OCI-LY3 (cell line): ENCODE data around the gene ANKS1B.

Experiments
- H2AFZ ChIP-seq: fragments of 200-600, 300-600 bp; shearing (Covaris generic); 2 replicates; pipeline ENCODE4 v1.6.0; 2014; ENCODE audit warnings: antibody characterized with exemption, low read depth, low read length
- H3K27ac ChIP-seq: fragments of 200-600, 300-600 bp; sonication (generic); 2 replicates; pipeline ENCODE4 v1.5.1; 2014; ENCODE audit warnings: mild to moderate bottlenecking, low read length, moderate library complexity, mixed read lengths
- H3K27me3 ChIP-seq: fragments of 200-600, 300-600 bp; sonication (generic); 2 replicates; pipeline ENCODE4 v1.6.1; 2014; ENCODE audit warnings: low read depth, low read length, mixed read lengths
- H3K36me3 ChIP-seq: fragments of 200-600, 300-600 bp; sonication (generic); replicated peaks from 2 replicates; pipeline ENCODE3; 2014; ENCODE audit warnings: low read depth, low read length, mixed read lengths
- H3K4me1 ChIP-seq: fragments of 300-600, 200-600 bp; sonication (generic); 2 replicates; pipeline ENCODE4 v1.6.1; 2014; ENCODE audit warnings: low read length, mixed read lengths
- H3K4me2 ChIP-seq: fragments of 200-600, 300-600 bp; sonication (generic); 2 replicates; pipeline ENCODE4 v1.6.1; 2014; ENCODE audit warnings: low read length, mixed read lengths
- H3K4me3 ChIP-seq: fragments of 300-600, 200-600 bp; sonication (generic); 2 replicates; pipeline ENCODE4 v1.5.1; 2014; ENCODE audit warnings: antibody characterized with exemption, mild to moderate bottlenecking, low read length, moderate library complexity
- H3K79me2 ChIP-seq: fragments of 300-600, 200-600 bp; shearing (Covaris generic); 2 replicates; pipeline ENCODE4 v1.6.1; 2014; ENCODE audit warnings: mild to moderate bottlenecking, low read length, mixed read lengths
- H3K9ac ChIP-seq: fragments of 300-600, 200-600 bp; shearing (Covaris generic); 2 replicates; pipeline ENCODE4 v1.6.0; 2014; ENCODE audit warnings: mild to moderate bottlenecking, low read length, moderate library complexity
- H3K9me3 ChIP-seq: fragments of 200-600, 300-600 bp; shearing (Covaris generic); 2 replicates; pipeline ENCODE4 v1.6.1; 2014; ENCODE audit warnings: low read length, mixed read lengths; ENCODE audit not compliant: insufficient read depth
- H4K20me1 ChIP-seq: fragments of 200-600, 300-600 bp; sonication (generic); 2 replicates; pipeline ENCODE4 v1.6.1; 2016; ENCODE audit warnings: low read length, mixed read lengths; ENCODE audit not compliant: insufficient read depth
- CTCF ChIP-seq: fragments of 200-600, 300-600 bp; sonication (generic); IDR thresholded peaks from 2 replicates; pipeline ENCODE4 v1.5.1; 2014; ENCODE audit warnings: antibody characterized with exemption, low read length, low read depth
- EZH2phosphoT487 ChIP-seq: fragments of 200-600 bp; shearing (Covaris generic); IDR thresholded peaks from 2 replicates; pipeline ENCODE4 v1.6.1; 2018; ENCODE audit warnings: antibody characterized with exemption, mixed run types, low read depth

Gene ANKS1B

DNA sequence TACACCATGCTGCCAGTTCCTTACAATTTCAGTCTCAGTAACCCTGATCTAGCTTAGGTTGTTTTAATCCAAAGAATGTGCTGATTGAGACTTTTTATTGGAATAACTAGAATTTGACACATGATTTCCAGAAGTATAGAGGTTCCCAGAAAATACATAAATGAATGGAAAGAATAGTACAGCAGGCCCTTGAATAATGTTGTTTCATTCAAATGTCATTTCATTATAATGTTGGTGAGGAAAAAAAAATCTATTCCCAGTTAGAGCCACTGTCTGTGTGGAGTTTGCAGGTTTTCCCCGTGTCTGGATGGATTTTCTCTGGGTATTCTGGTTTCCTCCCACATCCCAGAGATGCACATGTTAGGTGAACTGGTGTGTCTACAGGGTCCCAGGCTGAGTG, 610.7 kb downstream of the ANKS1B start:
- Histone ChIP-seq H3K4me3 (no peak overlapping the region), H3K9ac (no peak overlapping the region), H4K20me1 (no peaks in the 10 kb centered on the region), H3K4me1 (no peaks in the 10 kb centered on the region), H3K36me3 (no peaks in the 10 kb centered on the region), H3K4me2 (no peak overlapping the region), H3K79me2 (no peaks in the 10 kb centered on the region), H2AFZ (no peak overlapping the region), H3K9me3 (peaks cover 3% of the 10 kb centered on the region), H3K27me3 (no peaks in the 10 kb centered on the region), H3K27ac (no peak overlapping the region)
- TF ChIP-seq EZH2phosphoT487, result no peak
- no peak for TF ChIP-seq CTCF

GRCh38 chr12:99372257-99372920, 612.3 kb downstream of the ANKS1B start:
- H3K27ac ChIP-seq, result no peak overlapping the region
- H3K4me2 ChIP-seq, result no peak overlapping the region
- no peak overlapping the region for H2AFZ ChIP-seq
- no peaks in the 10 kb centered on the region for H3K36me3 ChIP-seq
- no peaks in the 10 kb centered on the region for H3K27me3 ChIP-seq
- H3K79me2 ChIP-seq, result no peaks in the 10 kb centered on the region
- peaks cover 4% of the 10 kb centered on the region for H3K9me3 ChIP-seq
- no peak for TF ChIP-seq CTCF
- TF ChIP-seq EZH2phosphoT487, result no peak
- no peaks in the 10 kb centered on the region for H4K20me1 ChIP-seq
- H3K4me3 ChIP-seq, result no peak overlapping the region
- H3K9ac ChIP-seq, result no peak overlapping the region
- peaks cover 4% of the 10 kb centered on the region for H3K4me1 ChIP-seq

DNA sequence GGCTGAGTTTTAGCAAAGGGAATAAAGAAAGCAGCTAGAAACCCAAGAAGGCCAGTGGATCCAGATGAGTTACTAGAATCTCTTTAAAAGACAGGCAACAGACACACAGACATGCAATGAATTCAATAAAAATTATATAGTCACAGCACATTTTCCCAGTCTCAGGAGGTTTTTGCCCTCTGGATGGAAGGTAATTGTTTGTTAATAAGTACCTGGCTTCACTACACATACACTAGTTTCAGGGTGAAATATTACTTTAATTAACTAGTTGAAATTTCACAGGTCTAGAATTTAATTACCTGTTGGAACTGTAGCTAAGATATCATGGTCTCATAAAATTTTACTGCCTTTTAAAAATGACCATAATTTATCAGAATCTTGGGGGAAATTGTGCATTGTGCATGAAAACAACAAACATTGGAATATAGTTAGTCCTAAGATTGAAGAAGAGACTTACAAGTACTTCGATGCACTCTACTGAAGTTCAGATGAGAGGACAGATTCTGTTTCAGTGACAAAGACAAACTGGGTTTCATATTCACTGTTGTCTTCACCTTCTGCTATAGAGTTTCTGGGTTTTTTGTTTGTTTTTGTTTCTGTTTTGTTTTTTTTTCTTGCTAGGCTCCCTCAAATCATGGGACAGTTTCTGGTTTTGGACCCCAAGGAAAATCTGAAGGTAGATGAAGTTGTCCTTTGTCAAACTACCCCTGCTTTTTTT, 614.2 kb downstream of the ANKS1B start:
- no peak overlapping the region for H3K4me2 ChIP-seq
- H4K20me1 ChIP-seq, result no peaks in the 10 kb centered on the region
- no peak overlapping the region for H3K4me3 ChIP-seq
- H3K27ac ChIP-seq, result no peak overlapping the region
- no peak overlapping the region for H3K9ac ChIP-seq
- no peak overlapping the region for H2AFZ ChIP-seq
- no peaks in the 10 kb centered on the region for H3K27me3 ChIP-seq
- TF ChIP-seq EZH2phosphoT487 (no peak), CTCF (no peak)
- peaks cover 12% of the 10 kb centered on the region for H3K4me1 ChIP-seq
- H3K36me3 ChIP-seq, result no peaks in the 10 kb centered on the region
- H3K9me3 ChIP-seq, result peaks cover 4% of the 10 kb centered on the region
- H3K79me2 ChIP-seq, result no peaks in the 10 kb centered on the region

DNA sequence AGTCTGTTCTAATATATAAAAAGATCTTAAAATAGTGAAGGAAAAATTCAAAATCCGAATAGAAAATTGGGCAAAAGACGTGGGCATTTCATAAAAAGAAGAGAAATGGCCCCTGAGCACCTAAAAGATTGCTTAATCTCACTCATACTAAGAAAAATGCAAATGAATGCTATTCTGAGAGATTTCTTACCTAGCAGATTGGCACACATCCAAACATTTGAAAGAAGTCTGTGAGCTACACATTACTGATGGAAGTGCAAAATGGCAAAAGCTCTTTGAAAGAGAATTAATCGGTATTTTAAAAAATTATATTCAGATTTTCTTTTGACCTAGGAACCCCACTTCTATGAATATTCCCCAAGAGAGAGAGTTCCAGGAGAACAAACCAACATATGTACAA, 617.6 kb downstream of the ANKS1B start:
- Histone ChIP-seq H3K27ac (peak overlapping the region; percentile 63), H4K20me1 (no peaks in the 10 kb centered on the region), H3K9ac (peak overlapping the region; percentile 12; the same call in 1 of the 2 replicates), H3K4me3 (peak overlapping the region; percentile 27; the same call in 1 of the 2 replicates), H3K9me3 (peaks cover 4% of the 10 kb centered on the region), H3K79me2 (no peaks in the 10 kb centered on the region), H2AFZ (peak overlapping the region; percentile 25; the same call in 1 of the 2 replicates), H3K27me3 (no peaks in the 10 kb centered on the region), H3K36me3 (peaks cover 4% of the 10 kb centered on the region), H3K4me2 (peak overlapping the region; percentile 54), H3K4me1 (peaks cover 12% of the 10 kb centered on the region)
- TF ChIP-seq EZH2phosphoT487 (no peak), CTCF (no peak)
